Measurements from ENCODE around the gene PLXNA4.

Gene PLXNA4

GRCh38 chr7:132500727-132501440 lies 75.4 kb downstream of the PLXNA4 start:
- TF ChIP-seq PAX5 (IDR thresholded peaks at IDR 0.05; ENCODE audit: insufficient read depth, low read length, severe bottlenecking) (no peak), POLR2A (IDR thresholded peaks at IDR 0.05; ENCODE audit: low read depth, low read length) (no peak), SPI1 (IDR thresholded peaks at IDR 0.05; ENCODE audit: low read depth, low read length) (no peak), POLR2AphosphoS5 (IDR thresholded peaks at IDR 0.05; ENCODE audit: low read depth, low read length) (no peak), POU2F2 (IDR thresholded peaks at IDR 0.05; ENCODE audit: low read depth, low read length) (no peak), TAF1 (IDR thresholded peaks at IDR 0.05; ENCODE audit: low read depth, low read length) (no peak)
- no peak for FAIRE-seq
- DNase-seq (ENCODE audit: insufficient read length, low spot score), result no peak

GRCh38 chr7:132499487-132499886 lies 76.8 kb downstream of the PLXNA4 start:
- FAIRE-seq (no peak), DNase-seq (ENCODE audit: insufficient read length, low spot score) (no peak)
- TF ChIP-seq SPI1 (IDR thresholded peaks at IDR 0.05; ENCODE audit: low read depth, low read length) (no peak), TAF1 (IDR thresholded peaks at IDR 0.05; ENCODE audit: low read depth, low read length) (no peak), POLR2A (IDR thresholded peaks at IDR 0.05; ENCODE audit: low read depth, low read length) (no peak), POLR2AphosphoS5 (IDR thresholded peaks at IDR 0.05; ENCODE audit: low read depth, low read length) (no peak), PAX5 (IDR thresholded peaks at IDR 0.05; ENCODE audit: insufficient read depth, low read length, severe bottlenecking) (no peak), POU2F2 (IDR thresholded peaks at IDR 0.05; ENCODE audit: low read depth, low read length) (no peak)

- FAIRE-seq (no peak), DNase-seq (ENCODE audit: insufficient read length, low spot score) (no peak)
- TF ChIP-seq PAX5 (IDR thresholded peaks at IDR 0.05; ENCODE audit: insufficient read depth, low read length, severe bottlenecking) (no peak), POLR2A (IDR thresholded peaks at IDR 0.05; ENCODE audit: low read depth, low read length) (no peak), POLR2AphosphoS5 (IDR thresholded peaks at IDR 0.05; ENCODE audit: low read depth, low read length) (no peak), SPI1 (IDR thresholded peaks at IDR 0.05; ENCODE audit: low read depth, low read length) (no peak), POU2F2 (IDR thresholded peaks at IDR 0.05; ENCODE audit: low read depth, low read length) (no peak), TAF1 (IDR thresholded peaks at IDR 0.05; ENCODE audit: low read depth, low read length) (no peak)
These were observed 77.2 kb downstream of the PLXNA4 start for GRCh38 chr7:132499065-132499464.

GRCh38 chr7:132498319-132498718 lies 78.0 kb downstream of the PLXNA4 start:
- DNase-seq (ENCODE audit: insufficient read length, low spot score), result no peak
- FAIRE-seq, result no peak
- no peak for TF ChIP-seq TAF1 (IDR thresholded peaks at IDR 0.05; ENCODE audit: low read depth, low read length)
- no peak for TF ChIP-seq SPI1 (IDR thresholded peaks at IDR 0.05; ENCODE audit: low read depth, low read length)
- no peak for TF ChIP-seq POLR2A (IDR thresholded peaks at IDR 0.05; ENCODE audit: low read depth, low read length)
- no peak for TF ChIP-seq POLR2AphosphoS5 (IDR thresholded peaks at IDR 0.05; ENCODE audit: low read depth, low read length)
- TF ChIP-seq PAX5 (IDR thresholded peaks at IDR 0.05; ENCODE audit: insufficient read depth, low read length, severe bottlenecking), result no peak
- TF ChIP-seq POU2F2 (IDR thresholded peaks at IDR 0.05; ENCODE audit: low read depth, low read length), result no peak

GRCh38 chr7:132497098-132497497 lies 79.2 kb downstream of the PLXNA4 start:
- FAIRE-seq (no peak), DNase-seq (ENCODE audit: insufficient read length, low spot score) (no peak)
- TF ChIP-seq POU2F2 (IDR thresholded peaks at IDR 0.05; ENCODE audit: low read depth, low read length) (no peak), POLR2AphosphoS5 (IDR thresholded peaks at IDR 0.05; ENCODE audit: low read depth, low read length) (no peak), POLR2A (IDR thresholded peaks at IDR 0.05; ENCODE audit: low read depth, low read length) (no peak), SPI1 (IDR thresholded peaks at IDR 0.05; ENCODE audit: low read depth, low read length) (no peak), PAX5 (IDR thresholded peaks at IDR 0.05; ENCODE audit: insufficient read depth, low read length, severe bottlenecking) (no peak), TAF1 (IDR thresholded peaks at IDR 0.05; ENCODE audit: low read depth, low read length) (no peak)

- no peak for TF ChIP-seq SPI1 (IDR thresholded peaks at IDR 0.05; ENCODE audit: low read depth, low read length)
- no peak for TF ChIP-seq TAF1 (IDR thresholded peaks at IDR 0.05; ENCODE audit: low read depth, low read length)
- TF ChIP-seq POLR2A (IDR thresholded peaks at IDR 0.05; ENCODE audit: low read depth, low read length), result no peak
- no peak for TF ChIP-seq POU2F2 (IDR thresholded peaks at IDR 0.05; ENCODE audit: low read depth, low read length)
- TF ChIP-seq POLR2AphosphoS5 (IDR thresholded peaks at IDR 0.05; ENCODE audit: low read depth, low read length), result no peak
- no peak for TF ChIP-seq PAX5 (IDR thresholded peaks at IDR 0.05; ENCODE audit: insufficient read depth, low read length, severe bottlenecking)
- no peak for FAIRE-seq
- DNase-seq (ENCODE audit: insufficient read length, low spot score), result no peak
These were observed 80.3 kb downstream of the PLXNA4 start for GRCh38 chr7:132495936-132496335.

GRCh38 chr7:132494474-132494873 lies 81.8 kb downstream of the PLXNA4 start:
- DNase-seq (ENCODE audit: insufficient read length, low spot score) (no peak), FAIRE-seq (no peak)
- no peak for TF ChIP-seq TAF1 (IDR thresholded peaks at IDR 0.05; ENCODE audit: low read depth, low read length)
- no peak for TF ChIP-seq POLR2A (IDR thresholded peaks at IDR 0.05; ENCODE audit: low read depth, low read length)
- no peak for TF ChIP-seq POLR2AphosphoS5 (IDR thresholded peaks at IDR 0.05; ENCODE audit: low read depth, low read length)
- TF ChIP-seq PAX5 (IDR thresholded peaks at IDR 0.05; ENCODE audit: insufficient read depth, low read length, severe bottlenecking), result no peak
- TF ChIP-seq POU2F2 (IDR thresholded peaks at IDR 0.05; ENCODE audit: low read depth, low read length), result no peak
- no peak for TF ChIP-seq SPI1 (IDR thresholded peaks at IDR 0.05; ENCODE audit: low read depth, low read length)

GRCh38 chr7:132492823-132493445 lies 83.3 kb downstream of the PLXNA4 start:
- TF ChIP-seq TAF1 (IDR thresholded peaks at IDR 0.05; ENCODE audit: low read depth, low read length), result no peak
- no peak for DNase-seq (ENCODE audit: insufficient read length, low spot score)
- FAIRE-seq, result no peak

GRCh38 chr7:132491391-132491945 lies 84.8 kb downstream of the PLXNA4 start:
- FAIRE-seq, result no peak
- TF ChIP-seq PAX5 (IDR thresholded peaks at IDR 0.05; ENCODE audit: insufficient read depth, low read length, severe bottlenecking) (no peak), TAF1 (IDR thresholded peaks at IDR 0.05; ENCODE audit: low read depth, low read length) (no peak), SPI1 (IDR thresholded peaks at IDR 0.05; ENCODE audit: low read depth, low read length) (no peak), POU2F2 (IDR thresholded peaks at IDR 0.05; ENCODE audit: low read depth, low read length) (no peak)
- DNase-seq (ENCODE audit: insufficient read length, low spot score), result no peak
